Measurements from ENCODE around the gene NRGN.

- no peak for TF ChIP-seq POLR2AphosphoS5 (IDR thresholded peaks at IDR 0.05; ENCODE audit: low read depth, low read length)
- TF ChIP-seq TAF1 (IDR thresholded peaks at IDR 0.05; ENCODE audit: borderline replicate concordance, insufficient read depth, low read length): no peak
- no peak for TF ChIP-seq REST (IDR thresholded peaks at IDR 0.05; ENCODE audit: insufficient read depth in 1 of 2, low read depth in 2 of 2, low read length in 2 of 2)
Measured at GRCh38 chr11:124751741-124752470, 12.2 kb downstream of the NRGN start, which contains the start of gene VSIG2.
